Stimulated activated CD4-positive, alpha-beta T cell treated with anti-CD3 and anti-CD28 coated beads, TNF-alpha, amount 100 ng/mL, for 24 hours (primary cell): Measurements from ENCODE around the gene DCBLD1.

ENCODE experiments used
- DNase-seq, 3 experiments: peaks; one replicate each; pipeline ENCODE4 v3.0.0-alpha.2; 2020; ENCODE audit warnings: low read depth in 3 of 3

DCBLD1 gene

DNA sequence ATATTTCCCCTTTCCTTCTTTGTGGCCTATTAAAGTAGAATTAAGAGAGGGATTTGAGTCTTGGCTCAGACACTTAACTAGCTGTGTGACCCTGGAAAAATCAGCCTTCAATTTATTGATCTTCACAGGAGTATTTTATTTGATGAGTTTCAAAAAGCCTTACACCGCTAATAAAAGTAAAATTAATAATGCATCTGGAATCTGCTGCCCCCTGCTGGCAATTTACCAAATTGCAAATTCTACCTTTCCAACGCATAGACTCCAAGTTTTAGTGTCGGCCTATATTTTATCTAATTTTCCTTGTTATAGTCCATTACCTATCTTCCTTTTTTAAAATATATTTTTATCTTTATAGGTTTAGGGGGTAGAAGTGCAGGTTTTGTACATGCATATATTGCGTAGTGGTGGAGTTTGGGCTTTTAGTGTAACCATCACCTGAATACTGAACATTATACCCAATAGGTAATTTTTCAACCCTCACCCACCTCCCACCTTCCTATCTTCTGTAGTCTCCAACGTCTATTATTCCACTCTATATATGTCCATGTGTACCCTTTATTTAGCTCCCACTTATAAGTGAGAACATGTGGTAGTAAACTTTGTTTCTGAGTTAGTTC, 73.5 kb downstream of the DCBLD1 start:
- peak in 2 of 3 experiments; percentile 32 to 47 for DNase-seq

DNA sequence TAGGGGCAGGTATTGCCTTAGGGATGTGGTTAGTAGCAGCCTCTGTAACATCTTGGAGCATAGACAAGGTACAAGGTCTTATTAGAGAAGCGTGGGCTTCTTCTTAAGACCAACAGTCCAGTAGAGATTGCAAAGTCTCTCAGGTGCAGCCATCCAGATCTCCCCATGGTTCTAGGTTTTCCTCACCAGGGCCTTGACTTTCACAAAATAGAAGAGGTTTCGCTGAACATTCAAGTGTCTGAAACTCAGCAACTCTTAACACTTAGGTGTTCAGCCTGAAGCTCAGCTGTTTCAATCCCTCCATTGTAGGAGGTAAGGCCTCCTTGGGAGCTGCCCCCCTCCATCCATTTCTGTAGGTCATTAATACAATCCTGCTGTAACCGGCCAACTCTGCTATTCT, 75.5 kb downstream of the DCBLD1 start:
- DNase-seq, result no peak

DNA sequence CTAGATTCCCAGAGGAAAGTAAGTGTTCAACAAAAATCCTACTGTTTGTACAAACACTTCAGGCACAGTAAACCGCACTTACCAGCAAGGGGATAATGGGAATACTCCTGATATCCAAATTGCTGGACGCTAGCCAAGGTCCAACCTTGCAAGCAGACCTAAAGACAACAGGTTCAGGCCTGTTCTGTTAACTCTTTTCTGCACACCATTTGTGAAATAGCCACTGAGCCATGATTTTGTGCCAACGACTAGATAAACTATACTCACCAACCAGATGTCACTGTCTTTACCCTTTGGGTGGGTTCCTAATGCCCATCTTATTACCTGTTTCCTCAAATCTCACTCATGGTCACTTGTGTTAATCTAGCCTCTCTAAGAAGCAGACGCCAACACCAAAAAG, 76.3 kb downstream of the DCBLD1 start:
- DNase-seq, result no peak

DNA sequence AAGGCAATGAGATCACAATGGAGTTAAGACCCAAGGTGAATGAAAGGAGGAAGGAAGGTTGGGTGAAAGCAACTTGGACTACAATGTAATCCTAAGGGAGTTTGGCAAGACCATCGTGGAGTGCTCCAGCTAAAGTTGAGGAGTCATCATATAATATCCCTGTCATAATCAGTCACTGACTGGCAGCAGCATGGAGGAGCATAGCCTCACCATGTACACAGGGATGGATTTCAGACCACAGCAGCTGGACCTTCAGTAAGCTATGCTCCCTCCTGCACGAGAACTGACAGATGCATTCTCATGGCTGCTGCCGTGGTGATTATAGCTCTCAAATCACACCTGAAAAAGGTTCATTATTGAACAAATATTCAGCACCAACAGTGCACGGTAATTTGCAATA, 76.8 kb downstream of the DCBLD1 start:
- no peak for DNase-seq

GRCh38 chr6:117561128-117561527, 78.7 kb downstream of the DCBLD1 start:
- DNase-seq, result no peak

DNA sequence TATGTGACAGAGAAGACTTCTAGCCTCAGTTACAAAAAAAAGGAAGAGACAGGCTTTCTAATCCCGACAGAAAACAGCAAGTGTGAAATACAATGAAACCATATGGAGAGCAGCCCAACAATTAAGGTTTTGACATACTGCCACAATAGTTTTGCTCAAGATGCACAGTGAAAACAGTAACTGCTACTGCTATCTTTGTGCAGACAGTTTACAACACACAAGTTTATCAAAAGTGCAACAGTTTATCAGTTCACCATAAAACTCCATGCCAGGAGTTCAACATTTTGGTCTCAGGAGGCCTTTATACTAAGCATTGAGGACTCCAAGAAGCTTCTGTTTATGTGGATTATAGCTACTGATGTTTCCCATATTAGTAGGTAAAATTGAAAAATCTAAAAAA, 82.2 kb downstream of the DCBLD1 start:
- no peak for DNase-seq

DNA sequence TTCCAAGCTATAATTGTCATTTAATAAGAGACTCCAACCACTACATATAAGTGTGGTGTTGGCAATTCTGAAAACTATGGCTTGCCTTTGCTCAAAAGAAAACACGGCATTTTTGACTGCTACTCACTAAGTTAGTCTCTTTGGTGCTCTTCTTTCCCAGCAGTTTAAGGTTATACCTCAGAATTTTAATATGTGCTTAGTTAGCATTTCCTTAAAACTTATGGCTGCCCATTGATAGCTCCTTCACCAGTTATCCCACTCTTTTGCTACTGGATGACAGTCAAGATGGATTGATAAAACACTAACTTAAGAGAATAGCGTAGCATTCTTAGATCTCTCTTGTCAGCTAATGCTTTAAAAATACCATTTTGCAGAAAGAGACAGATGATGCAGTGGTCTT, 85.8 kb downstream of the DCBLD1 start:
- no peak for DNase-seq

- no peak for DNase-seq
Observed at GRCh38 chr6:117568831-117569410, 86.4 kb downstream of the DCBLD1 start.

DNA sequence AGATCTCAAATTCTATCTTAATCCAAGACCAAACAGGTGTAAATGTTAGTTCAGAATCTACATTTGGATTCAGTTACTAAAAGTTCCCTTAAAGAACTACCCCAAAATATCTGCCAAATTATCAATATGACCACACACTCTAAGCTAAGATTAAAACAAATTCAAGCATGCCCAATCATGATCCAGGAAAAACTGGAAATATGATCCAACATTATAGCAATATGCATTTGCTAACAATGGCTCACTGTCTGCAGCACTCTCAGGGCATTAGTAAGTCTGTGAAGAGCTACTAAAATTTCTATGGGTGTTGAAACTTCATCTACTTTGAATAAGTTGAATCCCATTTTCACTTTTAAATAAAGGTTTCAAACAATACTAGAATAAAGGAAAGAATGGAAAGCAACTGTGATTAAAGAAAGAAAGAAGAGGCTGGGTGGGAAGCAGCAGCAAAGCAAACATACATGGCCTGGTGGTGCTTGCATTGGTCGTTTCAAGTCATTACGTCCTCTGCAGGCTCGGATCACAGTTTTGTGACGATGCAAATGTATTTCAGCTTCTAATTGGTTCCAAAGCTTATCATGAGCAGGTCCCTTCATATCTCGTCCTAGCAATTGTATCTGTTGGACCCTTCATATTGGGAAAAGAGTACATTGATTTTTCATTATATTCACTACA, 90.7 kb downstream of the DCBLD1 start:
- DNase-seq, result no peak

- no peak for DNase-seq
Observed at GRCh38 chr6:117574198-117574597, 91.7 kb downstream of the DCBLD1 start.

- no peak for DNase-seq
Observed at GRCh38 chr6:117585647-117586046, 103.2 kb downstream of the DCBLD1 start.

GRCh38 chr6:117590447-117590846, 108.0 kb downstream of the DCBLD1 start:
- DNase-seq, result no peak

DNA sequence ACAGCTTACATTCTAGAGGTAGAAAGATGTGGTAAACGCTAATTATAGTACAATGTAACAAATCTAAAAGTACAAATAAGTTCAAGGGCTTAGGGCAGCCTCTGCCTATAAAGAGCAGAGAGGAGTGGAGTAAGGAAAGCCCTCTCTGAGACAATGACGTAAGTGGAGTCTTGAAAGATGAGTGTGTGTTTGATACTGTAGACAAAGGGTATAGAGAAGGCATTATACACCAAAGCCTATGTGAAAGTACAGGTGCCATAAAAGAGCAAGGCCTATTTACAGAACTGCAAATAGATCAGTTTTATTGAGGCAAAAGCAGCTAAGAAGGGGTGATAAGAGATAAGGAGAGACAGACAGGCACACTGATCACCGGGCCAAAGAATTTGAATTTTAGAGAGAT, 108.9 kb downstream of the DCBLD1 start:
- no peak for DNase-seq

GRCh38 chr6:117592983-117593759, 110.7 kb downstream of the DCBLD1 start:
- no peak for DNase-seq

- DNase-seq, result no peak
Observed at GRCh38 chr6:117595099-117595923, 112.8 kb downstream of the DCBLD1 start.

DNA sequence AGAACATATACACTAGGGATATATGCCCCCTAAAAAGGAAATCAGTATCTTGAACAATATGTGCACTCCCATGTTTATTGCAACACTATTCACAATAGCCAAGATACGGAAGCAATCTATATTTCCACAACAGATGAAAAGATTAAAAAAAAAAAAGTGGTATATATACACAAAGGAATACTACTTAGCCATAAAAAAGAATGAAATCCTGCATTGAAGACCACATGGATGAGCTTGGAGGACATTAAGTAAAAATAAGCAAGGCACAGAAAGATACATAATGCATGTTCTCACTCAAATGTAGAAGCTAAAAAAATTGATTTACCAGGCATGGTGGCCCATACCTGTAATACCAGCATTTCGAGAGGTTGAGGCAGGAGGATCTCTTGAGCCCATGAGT, 115.3 kb downstream of the DCBLD1 start:
- DNase-seq, result no peak
